DND-41 (cell line): Measurements from ENCODE around the gene MYD88.

Source experiments
- ATAC-seq: fragments of 200-7000 bp; cut with Tn5 transposase; 3 replicates; pipeline ENCODE4 v1.9.1; 2021; ENCODE audit warnings: low read depth; ENCODE audit not compliant: insufficient read depth
- DNase-seq: peaks from one replicate; pipeline ENCODE4 v3.0.0-alpha.2; 2020
- H2AFZ ChIP-seq: 2 replicates; pipeline ENCODE4 v1.6.0; 2012; ENCODE audit warnings: low read depth, low read length
- H3K27ac ChIP-seq: 2 replicates; pipeline ENCODE4 v1.5.1; 2012; ENCODE audit warnings: low read length, inconsistent platforms
- H3K27me3 ChIP-seq: fragments of 200-600 bp; sonication (generic); 2 replicates; pipeline ENCODE4 v1.6.0; 2012; ENCODE audit warnings: low read length, mild to moderate bottlenecking, inconsistent platforms; ENCODE audit not compliant: insufficient read depth, poor library complexity
- H3K36me3 ChIP-seq: 2 replicates; pipeline ENCODE4 v1.5.1; 2012; ENCODE audit warnings: low read length, inconsistent platforms; ENCODE audit not compliant: insufficient read depth
- H3K4me1 ChIP-seq: 2 replicates; pipeline ENCODE4 v1.5.1; 2012; ENCODE audit warnings: mild to moderate bottlenecking, low read length; ENCODE audit not compliant: insufficient read depth
- H3K4me2 ChIP-seq: 2 replicates; pipeline ENCODE4 v1.6.0; 2012; ENCODE audit warnings: mild to moderate bottlenecking, moderate library complexity, low read length, inconsistent platforms; ENCODE audit not compliant: insufficient read depth
- H3K4me3 ChIP-seq, 2 experiments: fragments of 200-600 bp in 1 of 2; shearing (Covaris generic) in 1 of 2; 2 replicates each; pipeline ENCODE4 v1.5.1; 2012 to 2016; ENCODE audit warnings: inconsistent platforms in 2 of 2, low read length in 2 of 2, mild to moderate bottlenecking in 2 of 2, low read depth in 1 of 2, moderate library complexity in 1 of 2
- H3K79me2 ChIP-seq: 2 replicates; pipeline ENCODE4 v1.6.0; 2012; ENCODE audit warnings: low read length, inconsistent platforms; ENCODE audit not compliant: insufficient read depth
- H3K9ac ChIP-seq: 2 replicates; pipeline ENCODE4 v1.6.0; 2012; ENCODE audit warnings: low read depth, mild to moderate bottlenecking, inconsistent platforms, low read length, moderate library complexity
- H3K9me3 ChIP-seq: 2 replicates; pipeline ENCODE4 v1.5.1; 2012; ENCODE audit warnings: low read length, moderate library complexity, mild to moderate bottlenecking, inconsistent platforms; ENCODE audit not compliant: insufficient read depth, severe bottlenecking
- H4K20me1 ChIP-seq: 2 replicates; pipeline ENCODE4 v1.6.0; 2012; ENCODE audit warnings: low read length; ENCODE audit not compliant: insufficient read depth
- EZH2 ChIP-seq: IDR thresholded peaks from 3 replicates; pipeline ENCODE4 v1.6.1; 2012; ENCODE audit warnings: borderline replicate concordance, low read depth, mild to moderate bottlenecking, moderate library complexity, low read length, inconsistent platforms; ENCODE audit not compliant: severe bottlenecking
- TF ChIP-seq, protein P1 (sequence below): IDR thresholded peaks from 2 replicates; pipeline ENCODE4 v1.5.1; 2012; ENCODE audit warnings: borderline replicate concordance, low read length, moderate library complexity, mild to moderate bottlenecking; ENCODE audit not compliant: poor library complexity, severe bottlenecking; ENCODE audit errors: extremely low read depth

The MYD88 gene

DNA sequence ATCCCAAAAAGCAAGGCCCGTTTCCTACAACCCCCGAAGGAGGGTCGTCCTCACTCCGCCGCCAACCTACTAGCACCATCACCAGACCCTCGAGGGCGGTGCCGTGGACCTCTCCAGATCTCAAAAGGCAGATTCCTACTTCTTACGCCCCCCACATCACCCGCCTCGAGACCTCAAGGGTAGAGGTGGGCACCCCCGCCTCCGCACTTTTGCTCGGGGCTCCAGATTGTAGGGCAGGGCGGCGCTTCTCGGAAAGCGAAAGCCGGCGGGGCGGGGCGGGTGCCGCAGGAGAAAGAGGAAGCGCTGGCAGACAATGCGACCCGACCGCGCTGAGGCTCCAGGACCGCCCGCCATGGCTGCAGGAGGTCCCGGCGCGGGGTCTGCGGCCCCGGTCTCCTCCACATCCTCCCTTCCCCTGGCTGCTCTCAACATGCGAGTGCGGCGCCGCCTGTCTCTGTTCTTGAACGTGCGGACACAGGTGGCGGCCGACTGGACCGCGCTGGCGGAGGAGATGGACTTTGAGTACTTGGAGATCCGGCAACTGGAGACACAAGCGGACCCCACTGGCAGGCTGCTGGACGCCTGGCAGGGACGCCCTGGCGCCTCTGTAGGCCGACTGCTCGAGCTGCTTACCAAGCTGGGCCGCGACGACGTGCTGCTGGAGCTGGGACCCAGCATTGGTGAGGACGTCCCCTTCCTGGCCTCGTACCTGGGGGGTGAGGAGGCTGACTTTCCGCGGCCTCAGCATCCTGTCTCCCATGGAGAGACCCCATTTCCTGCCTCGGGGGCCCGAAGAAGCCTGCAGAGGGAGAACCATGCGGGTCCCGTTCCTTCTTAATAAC lies at the start of gene MYD88:
Gene MYD88 (plus strand): TSS at position 313 of the 842 bp plus-strand sequence. CDS start 40 bp downstream, at position 353.
- peak within 1 kb of the TSS; percentile 99 for H2AFZ ChIP-seq
- H3K4me2 ChIP-seq = peak within 1 kb of the TSS; percentile 97
- H3K27ac ChIP-seq = peak within 1 kb of the TSS; percentile 78
- ATAC-seq (peak; percentile 70), DNase-seq (peak; percentile 89)
- H3K36me3 ChIP-seq = peaks cover 46% of the 10 kb centered on the region
- H4K20me1 ChIP-seq = 0 out of 2 replicates have a peak, but pooled peaks cover 3% of the 10 kb centered on the region
- peak within 1 kb of the TSS; percentile 91 to 92 for H3K4me3 ChIP-seq
- H3K27me3 ChIP-seq = no peaks in the 10 kb centered on the region
- no peak for TF ChIP-seq EZH2
- TF ChIP-seq, protein P1, sequence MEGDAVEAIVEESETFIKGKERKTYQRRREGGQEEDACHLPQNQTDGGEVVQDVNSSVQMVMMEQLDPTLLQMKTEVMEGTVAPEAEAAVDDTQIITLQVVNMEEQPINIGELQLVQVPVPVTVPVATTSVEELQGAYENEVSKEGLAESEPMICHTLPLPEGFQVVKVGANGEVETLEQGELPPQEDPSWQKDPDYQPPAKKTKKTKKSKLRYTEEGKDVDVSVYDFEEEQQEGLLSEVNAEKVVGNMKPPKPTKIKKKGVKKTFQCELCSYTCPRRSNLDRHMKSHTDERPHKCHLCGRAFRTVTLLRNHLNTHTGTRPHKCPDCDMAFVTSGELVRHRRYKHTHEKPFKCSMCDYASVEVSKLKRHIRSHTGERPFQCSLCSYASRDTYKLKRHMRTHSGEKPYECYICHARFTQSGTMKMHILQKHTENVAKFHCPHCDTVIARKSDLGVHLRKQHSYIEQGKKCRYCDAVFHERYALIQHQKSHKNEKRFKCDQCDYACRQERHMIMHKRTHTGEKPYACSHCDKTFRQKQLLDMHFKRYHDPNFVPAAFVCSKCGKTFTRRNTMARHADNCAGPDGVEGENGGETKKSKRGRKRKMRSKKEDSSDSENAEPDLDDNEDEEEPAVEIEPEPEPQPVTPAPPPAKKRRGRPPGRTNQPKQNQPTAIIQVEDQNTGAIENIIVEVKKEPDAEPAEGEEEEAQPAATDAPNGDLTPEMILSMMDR = peak; percentile 17
- peaks cover 45% of the 10 kb centered on the region for H3K4me1 ChIP-seq
- peaks cover 44% of the 10 kb centered on the region for H3K79me2 ChIP-seq
- peak within 1 kb of the TSS; percentile 96 for H3K9ac ChIP-seq
- H3K9me3 ChIP-seq = no peaks in the 10 kb centered on the region

DNA sequence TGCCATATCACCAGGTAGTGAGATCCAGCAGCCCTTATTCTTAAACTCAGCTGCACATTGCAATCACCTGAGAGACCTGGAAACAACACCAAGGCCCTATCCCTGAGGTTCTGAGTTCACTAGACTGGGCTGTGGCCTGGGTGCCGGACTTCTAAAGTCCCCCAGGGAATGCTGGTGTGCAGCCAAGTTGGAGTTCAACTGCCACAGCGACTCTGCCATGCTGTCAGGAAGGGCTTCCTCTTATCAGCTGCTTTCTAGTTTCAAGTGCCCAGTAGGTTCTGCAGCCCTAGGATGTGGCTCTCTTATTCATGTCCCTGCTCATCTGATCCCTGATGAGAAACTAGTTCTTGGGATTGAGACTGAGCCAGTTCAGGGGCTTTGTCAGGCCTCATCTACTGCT lies 49.3 kb upstream of the MYD88 start:
- no peak for TF ChIP-seq EZH2
- TF ChIP-seq, protein P1 = no peak
- Histone ChIP-seq H3K9me3 (peaks cover 3% of the 10 kb centered on the region), H4K20me1 (no peaks in the 10 kb centered on the region), H3K4me3 (no peak overlapping the region), H3K27ac (no peak overlapping the region), H3K36me3 (no peaks in the 10 kb centered on the region), H3K4me2 (no peak overlapping the region), H2AFZ (no peak overlapping the region), H3K9ac (no peak overlapping the region), H3K27me3 (no peaks in the 10 kb centered on the region), H3K4me1 (no peaks in the 10 kb centered on the region), H3K79me2 (no peaks in the 10 kb centered on the region)
- DNase-seq = no peak
- no peak for ATAC-seq

DNA sequence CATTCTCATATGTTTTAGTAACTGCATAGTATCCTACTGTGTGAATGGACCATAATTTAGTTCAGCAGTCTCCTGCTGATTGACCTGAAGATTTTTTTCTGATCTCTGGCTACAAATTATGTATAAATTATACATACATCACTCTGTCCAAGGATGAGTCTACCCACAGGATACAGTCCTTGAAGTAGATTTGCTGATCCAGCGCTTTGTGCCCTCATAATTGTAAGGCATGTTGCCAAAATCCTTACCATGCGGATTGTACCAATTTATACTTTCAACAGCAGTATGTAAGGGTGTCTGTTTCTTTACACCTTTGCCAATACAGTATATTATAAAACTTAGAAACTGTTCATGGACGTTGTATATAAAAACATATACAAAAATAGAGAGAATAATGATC lies 48.0 kb upstream of the MYD88 start:
- Histone ChIP-seq H3K9me3 (no peaks in the 10 kb centered on the region), H4K20me1 (no peaks in the 10 kb centered on the region), H3K27me3 (no peaks in the 10 kb centered on the region), H3K4me2 (no peak overlapping the region), H2AFZ (no peak overlapping the region), H3K4me1 (no peaks in the 10 kb centered on the region), H3K4me3 (no peak overlapping the region), H3K9ac (no peak overlapping the region), H3K27ac (no peak overlapping the region), H3K36me3 (no peaks in the 10 kb centered on the region), H3K79me2 (no peaks in the 10 kb centered on the region)
- TF ChIP-seq, protein P1 = no peak
- TF ChIP-seq EZH2 = no peak
- no peak for ATAC-seq
- DNase-seq = no peak
